GM21423 (cell line): ENCODE results near the gene SUSD1.
A peak's percentile ranks its signal among the peaks of the same experiment; 100 is the strongest.
"Not testable (repeated sequence)": the region's sequence is repeated elsewhere in the genome, so short reads cannot be mapped to it uniquely, and the experiment has no call there.

Source experiments
- ATAC-seq: cut with Tn5 transposase; IDR thresholded peaks from one replicate; pipeline ENCODE4 v1.9.1; 2021; ENCODE audit warnings: mild to moderate bottlenecking, moderate library complexity; ENCODE audit not compliant: unreplicated experiment

The SUSD1 gene

GRCh38 chr9:112132356-112132755 is 42.7 kb downstream of the SUSD1 start:
- ATAC-seq: no peak

- ATAC-seq: no peak
Measured at GRCh38 chr9:112130997-112131396, 44.1 kb downstream of the SUSD1 start.

GRCh38 chr9:112130347-112130746 is 44.8 kb downstream of the SUSD1 start:
- no peak for ATAC-seq

GRCh38 chr9:112129246-112129645 is 45.9 kb downstream of the SUSD1 start:
- no peak for ATAC-seq

GRCh38 chr9:112128399-112128798 is 46.7 kb downstream of the SUSD1 start:
- not testable (repeated sequence) for ATAC-seq

- no peak for ATAC-seq
Measured at GRCh38 chr9:112127281-112127680, 47.8 kb downstream of the SUSD1 start.

GRCh38 chr9:112125951-112126388 is 49.1 kb downstream of the SUSD1 start:
- peak; percentile 69 for ATAC-seq

- ATAC-seq: no peak
Measured at GRCh38 chr9:112124156-112124555, 50.9 kb downstream of the SUSD1 start.

GRCh38 chr9:112121633-112122032 is 53.5 kb downstream of the SUSD1 start:
- ATAC-seq: no peak

GRCh38 chr9:112120439-112120925 is 54.6 kb downstream of the SUSD1 start:
- ATAC-seq: no peak

- ATAC-seq: no peak
Measured at GRCh38 chr9:112120030-112120341, 55.1 kb downstream of the SUSD1 start.

GRCh38 chr9:112119225-112120029 is 55.7 kb downstream of the SUSD1 start:
- ATAC-seq: no peak

- ATAC-seq: no peak
Measured at GRCh38 chr9:112118009-112118408, 57.1 kb downstream of the SUSD1 start.

GRCh38 chr9:112115970-112116753 is 58.9 kb downstream of the SUSD1 start:
- ATAC-seq: no peak

- no peak for ATAC-seq
Measured at GRCh38 chr9:112115109-112115508, 60.0 kb downstream of the SUSD1 start.

GRCh38 chr9:112112941-112113681 is 62.0 kb downstream of the SUSD1 start:
- ATAC-seq: no peak

GRCh38 chr9:112112519-112112918 is 62.6 kb downstream of the SUSD1 start:
- no peak for ATAC-seq

GRCh38 chr9:112111461-112111860 is 63.6 kb downstream of the SUSD1 start:
- ATAC-seq: no peak

GRCh38 chr9:112110777-112111113 is 64.4 kb downstream of the SUSD1 start:
- ATAC-seq: no peak

- ATAC-seq: no peak
Measured at GRCh38 chr9:112110094-112110776, 64.9 kb downstream of the SUSD1 start.

GRCh38 chr9:112104901-112105300 is 70.2 kb downstream of the SUSD1 start:
- ATAC-seq: peak; percentile 59
